Stimulated activated effector memory CD8-positive, alpha-beta T cell treated with anti-CD3 and anti-CD28 coated beads, Interleukin-12 subunit alpha, Interleukin-12 subunit beta, amount 100 ng/mL, for 72 hours (primary cell): ENCODE measurements around the gene ACR.
"Not testable (repeated sequence)": the region's sequence is repeated elsewhere in the genome, so short reads cannot be mapped to it uniquely, and the experiment has no call there.

Source experiments
- ATAC-seq: fragments of 150-1000 bp; cut with Tn5 transposase; 2 replicates; pipeline ENCODE4 v1.10.0; 2021
- DNase-seq, 2 donors: peaks; one replicate each; pipeline ENCODE4 v3.0.0; 2021 to 2022; ENCODE audit warnings: low spot score in 2 of 2
- H3K27ac Mint-ChIP-seq: one replicate; pipeline ENCODE4 v1.8.0; 2022; ENCODE audit warnings: mild to moderate bottlenecking, mixed read lengths
- H3K36me3 Mint-ChIP-seq: one replicate; pipeline ENCODE4 v1.8.0; 2022; ENCODE audit warnings: mild to moderate bottlenecking, mixed read lengths
- H3K4me1 Mint-ChIP-seq: one replicate; pipeline ENCODE4 v1.8.0; 2022; ENCODE audit warnings: mixed read lengths
- H3K4me3 Mint-ChIP-seq: one replicate; pipeline ENCODE4 v1.8.0; 2022; ENCODE audit warnings: mild to moderate bottlenecking, mixed read lengths
- H3K9me3 Mint-ChIP-seq: one replicate; pipeline ENCODE4 v1.8.0; 2022; ENCODE audit warnings: mixed read lengths

ACR gene

GRCh38 chr22:50756949-50757491 lies 19.0 kb downstream of the ACR start:
- H3K9me3 Mint-ChIP-seq, H3K36me3 Mint-ChIP-seq, H3K4me1 Mint-ChIP-seq: not testable (repeated sequence)
- ATAC-seq = peak; percentile 74
- Mint-ChIP-seq H3K4me3 (peak overlapping the region; percentile 94), H3K27ac (peak overlapping the region; percentile 88)
- peak; percentile 27 to 74 for DNase-seq

- not testable (repeated sequence) for H3K4me3 Mint-ChIP-seq, DNase-seq, ATAC-seq, H3K9me3 Mint-ChIP-seq, H3K4me1 Mint-ChIP-seq, H3K36me3 Mint-ChIP-seq, H3K27ac Mint-ChIP-seq
Observed at GRCh38 chr22:50759597-50760341, 21.8 kb downstream of the ACR start.

- H3K27ac Mint-ChIP-seq, H3K36me3 Mint-ChIP-seq, H3K4me1 Mint-ChIP-seq, H3K9me3 Mint-ChIP-seq, ATAC-seq, H3K4me3 Mint-ChIP-seq, DNase-seq: not testable (repeated sequence)
Observed at GRCh38 chr22:50761829-50762228, 23.8 kb downstream of the ACR start.

- H3K36me3 Mint-ChIP-seq, H3K9me3 Mint-ChIP-seq, H3K27ac Mint-ChIP-seq, H3K4me1 Mint-ChIP-seq, DNase-seq, ATAC-seq, H3K4me3 Mint-ChIP-seq: not testable (repeated sequence)
Observed at GRCh38 chr22:50764288-50764687, 26.3 kb downstream of the ACR start.

GRCh38 chr22:50775132-50775531 lies 37.1 kb downstream of the ACR start:
- not testable (repeated sequence) for H3K4me3 Mint-ChIP-seq, DNase-seq, ATAC-seq, H3K27ac Mint-ChIP-seq, H3K4me1 Mint-ChIP-seq, H3K9me3 Mint-ChIP-seq
- H3K36me3 Mint-ChIP-seq = peaks cover 10% of the 10 kb centered on the region

GRCh38 chr22:50777631-50778030 lies 39.6 kb downstream of the ACR start:
- not testable (repeated sequence) for H3K9me3 Mint-ChIP-seq

GRCh38 chr22:50780244-50780643 lies 42.2 kb downstream of the ACR start:
- H3K4me1 Mint-ChIP-seq = peaks cover 13% of the 10 kb centered on the region
- not testable (repeated sequence) for H3K4me3 Mint-ChIP-seq, DNase-seq, H3K9me3 Mint-ChIP-seq, H3K27ac Mint-ChIP-seq
- peak; percentile 50 for ATAC-seq
- H3K36me3 Mint-ChIP-seq = peaks cover 15% of the 10 kb centered on the region

More at GRCh38 chr22:50777631-50778030, 39.6 kb downstream of the ACR start:
- not testable (repeated sequence) for H3K4me1 Mint-ChIP-seq, DNase-seq, H3K4me3 Mint-ChIP-seq, H3K27ac Mint-ChIP-seq, ATAC-seq
- H3K36me3 Mint-ChIP-seq = peaks cover 15% of the 10 kb centered on the region

- H3K36me3 Mint-ChIP-seq, ATAC-seq, H3K27ac Mint-ChIP-seq, H3K9me3 Mint-ChIP-seq, DNase-seq: not testable (repeated sequence)
- peaks cover 13% of the 10 kb centered on the region for H3K4me1 Mint-ChIP-seq
- peak overlapping the region; percentile 79 for H3K4me3 Mint-ChIP-seq
Observed at GRCh38 chr22:50782253-50782652, 44.2 kb downstream of the ACR start.

- not testable (repeated sequence) for H3K9me3 Mint-ChIP-seq, H3K36me3 Mint-ChIP-seq
- DNase-seq (peak; percentile 93 to 97), ATAC-seq (peak; percentile 95)
- Mint-ChIP-seq H3K4me1 (peaks cover 13% of the 10 kb centered on the region), H3K4me3 (peak within 1 kb of the TSS; percentile 79), H3K27ac (peak within 1 kb of the TSS; percentile 79)
Observed at GRCh38 chr22:50783033-50783879, 45.3 kb downstream of the ACR start, which contains the start of gene RABL2B. TSS of gene RABL2B (minus strand) at chr22:50783636. CDS start at chr22:50782294, 1,342 bp downstream.

GRCh38 chr22:50783880-50784276 lies 45.9 kb downstream of the ACR start:
- peaks cover 13% of the 10 kb centered on the region for H3K4me1 Mint-ChIP-seq

GRCh38 chr22:50785289-50785688 lies 47.3 kb downstream of the ACR start:
- not testable (repeated sequence) for H3K27ac Mint-ChIP-seq, H3K4me3 Mint-ChIP-seq, ATAC-seq, H3K9me3 Mint-ChIP-seq, DNase-seq, H3K36me3 Mint-ChIP-seq
- peaks cover 13% of the 10 kb centered on the region for H3K4me1 Mint-ChIP-seq

More at GRCh38 chr22:50783880-50784276, 45.9 kb downstream of the ACR start:
- ATAC-seq = peak; percentile 12
- not testable (repeated sequence) for H3K36me3 Mint-ChIP-seq, H3K9me3 Mint-ChIP-seq, DNase-seq
- Mint-ChIP-seq H3K4me3 (peak overlapping the region; percentile 79), H3K27ac (peak overlapping the region; percentile 79)

- ATAC-seq, H3K4me3 Mint-ChIP-seq, H3K36me3 Mint-ChIP-seq, DNase-seq, H3K9me3 Mint-ChIP-seq, H3K27ac Mint-ChIP-seq: not testable (repeated sequence)
- H3K4me1 Mint-ChIP-seq = peaks cover 12% of the 10 kb centered on the region
Observed at GRCh38 chr22:50786936-50787335, 48.9 kb downstream of the ACR start.
